ENCODE data around the gene RPUSD3. TPM values are rescaled to one million over a fixed set of nuclear protein-coding genes. Genes with fewer than 3 reads are reported as not detected.

The RPUSD3 gene
- total and polyA plus RNA-seq, 11 donors = 25.8 to 68.6 (median 35.6) TPM

DNA sequence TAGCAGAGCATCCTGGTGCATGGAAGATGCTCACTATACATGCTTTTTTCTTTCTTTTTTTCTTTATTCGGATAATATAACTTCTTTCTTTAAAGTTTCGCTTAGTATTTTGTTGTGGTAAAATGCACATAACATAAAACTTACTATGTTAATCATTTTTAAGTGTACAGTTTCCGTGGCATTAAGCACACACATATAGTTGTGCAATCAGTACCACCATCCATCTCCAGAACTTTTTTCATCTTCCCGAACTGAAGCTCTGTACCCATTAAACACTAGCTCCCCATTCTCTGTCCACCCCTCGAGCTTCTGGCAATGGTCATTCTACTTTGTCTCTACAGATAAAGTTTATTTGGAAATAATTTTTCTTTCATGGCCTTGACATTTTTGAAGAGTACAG lies 45.6 kb upstream of the RPUSD3 start:
- Histone ChIP-seq H3K27me3 (no peaks in the 10 kb centered on the region), H3K27ac (peak overlapping the region in 1 of 12 donors; percentile 96), H3K4me1 (peaks cover 0 to 27% (median 13%) of the 10 kb centered on the region in 12 donors), H3K36me3 (peaks cover 0 to 24% (median 13%) of the 10 kb centered on the region in 9 donors), H3K9me3 (no peaks in the 10 kb centered on the region), H3K4me3 (no peak overlapping the region)
- 83 to 90% (median 84%) methylated on average over 5 of the region's 5 CpGs for WGBS, 4 donors
- intact Hi-C loops (cut with DNase I) = no loop called here
- DNase-seq (no peak), ATAC-seq (no peak)
- TF ChIP-seq, protein P1, sequence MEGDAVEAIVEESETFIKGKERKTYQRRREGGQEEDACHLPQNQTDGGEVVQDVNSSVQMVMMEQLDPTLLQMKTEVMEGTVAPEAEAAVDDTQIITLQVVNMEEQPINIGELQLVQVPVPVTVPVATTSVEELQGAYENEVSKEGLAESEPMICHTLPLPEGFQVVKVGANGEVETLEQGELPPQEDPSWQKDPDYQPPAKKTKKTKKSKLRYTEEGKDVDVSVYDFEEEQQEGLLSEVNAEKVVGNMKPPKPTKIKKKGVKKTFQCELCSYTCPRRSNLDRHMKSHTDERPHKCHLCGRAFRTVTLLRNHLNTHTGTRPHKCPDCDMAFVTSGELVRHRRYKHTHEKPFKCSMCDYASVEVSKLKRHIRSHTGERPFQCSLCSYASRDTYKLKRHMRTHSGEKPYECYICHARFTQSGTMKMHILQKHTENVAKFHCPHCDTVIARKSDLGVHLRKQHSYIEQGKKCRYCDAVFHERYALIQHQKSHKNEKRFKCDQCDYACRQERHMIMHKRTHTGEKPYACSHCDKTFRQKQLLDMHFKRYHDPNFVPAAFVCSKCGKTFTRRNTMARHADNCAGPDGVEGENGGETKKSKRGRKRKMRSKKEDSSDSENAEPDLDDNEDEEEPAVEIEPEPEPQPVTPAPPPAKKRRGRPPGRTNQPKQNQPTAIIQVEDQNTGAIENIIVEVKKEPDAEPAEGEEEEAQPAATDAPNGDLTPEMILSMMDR (IDR thresholded peaks at IDR 0.05) = no peak
- TF ChIP-seq POLR2A (IDR thresholded peaks at IDR 0.05) = no peak

DNA sequence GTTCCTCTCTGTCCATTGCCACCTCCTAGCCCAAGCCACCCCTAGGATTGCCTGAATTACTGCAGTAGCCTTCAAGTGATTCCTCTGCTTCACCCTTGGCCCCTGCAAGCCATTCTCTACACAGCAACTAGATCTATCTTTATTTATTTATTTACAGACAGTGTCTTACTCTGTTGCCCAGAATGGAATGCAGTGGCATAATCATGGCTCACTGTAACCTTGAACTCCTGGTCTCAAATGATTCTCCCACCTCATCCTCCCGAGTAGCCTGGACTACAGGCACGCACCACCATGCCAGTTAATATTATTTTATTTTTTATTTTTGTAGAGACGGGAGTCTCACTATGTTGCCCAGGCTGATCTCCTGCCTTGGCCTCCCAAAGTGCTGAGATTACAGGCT lies 44.7 kb upstream of the RPUSD3 start:
- WGBS, 4 donors = 86 to 94% (median 88%) methylated on average over 3 of the region's 3 CpGs
- ATAC-seq (no peak), DNase-seq (no peak)
- Histone ChIP-seq H3K4me3 (no peak overlapping the region), H3K4me1 (peaks cover 0 to 20% (median 13%) of the 10 kb centered on the region in 12 donors), H3K27me3 (no peaks in the 10 kb centered on the region), H3K36me3 (peaks cover 0 to 15% (median 8%) of the 10 kb centered on the region in 9 donors), H3K9me3 (no peaks in the 10 kb centered on the region), H3K27ac (no peak overlapping the region)
- TF ChIP-seq, protein P1 (IDR thresholded peaks at IDR 0.05) = no peak
- TF ChIP-seq POLR2A (IDR thresholded peaks at IDR 0.05) = no peak
- intact Hi-C loops (cut with DNase I) = no loop called here

DNA sequence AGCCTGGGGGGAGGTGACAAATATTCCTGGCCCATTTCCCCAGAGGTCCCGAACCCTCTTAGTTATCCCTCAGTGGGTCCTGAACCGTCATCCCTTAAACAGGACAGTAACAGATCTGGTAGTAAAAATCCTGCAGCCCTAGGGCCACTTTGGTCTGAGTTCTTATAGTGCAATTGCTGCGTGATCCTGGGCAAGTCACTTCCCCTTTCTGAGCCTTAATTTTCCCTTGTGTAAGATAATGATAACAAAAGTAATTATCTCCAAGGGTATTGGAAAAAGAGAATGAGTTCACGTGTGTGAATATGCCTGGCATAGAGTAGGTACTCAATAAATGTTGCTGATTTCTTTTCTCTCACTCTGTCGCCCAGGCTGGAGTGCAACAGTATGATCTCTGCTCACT lies 43.7 kb upstream of the RPUSD3 start:
- Histone ChIP-seq H3K27me3 (no peaks in the 10 kb centered on the region), H3K9me3 (no peaks in the 10 kb centered on the region), H3K36me3 (peaks cover 0 to 4% (median 0%) of the 10 kb centered on the region in 9 donors), H3K4me1 (peaks cover 0 to 19% (median 11%) of the 10 kb centered on the region in 12 donors), H3K27ac (no peak overlapping the region), H3K4me3 (no peak overlapping the region)
- WGBS, 4 donors = 81 to 95% (median 85%) methylated on average over 5 of the region's 5 CpGs
- DNase-seq (no peak), ATAC-seq (no peak)
- TF ChIP-seq, protein P1 (IDR thresholded peaks at IDR 0.05) = no peak
- no peak for TF ChIP-seq POLR2A (IDR thresholded peaks at IDR 0.05)
- intact Hi-C loops (cut with DNase I) = no loop called here

- H3K9me3 ChIP-seq = no peaks in the 10 kb centered on the region
- TF ChIP-seq POLR2A (IDR thresholded peaks at IDR 0.05) = no peak
- TF ChIP-seq, protein P1 (IDR thresholded peaks at IDR 0.05) = no peak
- no peak overlapping the region for H3K4me3 ChIP-seq
- no peaks in the 10 kb centered on the region for H3K36me3 ChIP-seq
- DNase-seq (no peak), ATAC-seq (no peak)
- no peaks in the 10 kb centered on the region for H3K27me3 ChIP-seq
- H3K4me1 ChIP-seq = peaks cover 0 to 10% (median 5%) of the 10 kb centered on the region in 12 donors
- no peak overlapping the region for H3K27ac ChIP-seq
- intact Hi-C loops (cut with DNase I) = no loop called here
Measured at GRCh38 chr3:9886328-9886727, 42.5 kb upstream of the RPUSD3 start.
